Stimulated activated CD4-positive, alpha-beta T cell treated with anti-CD3 and anti-CD28 coated beads, Interleukin-1b, Interleukin-23, amount 100 ng/mL, for 4 hours (primary cell): ENCODE measurements around the gene TLE4.

Experiments used
- DNase-seq, 2 donors: peaks; one replicate each; pipeline ENCODE4 v3.0.0-alpha.2; 2020; ENCODE audit warnings: low read depth in 2 of 2

TLE4 gene

GRCh38 chr9:79688363-79688762 lies 116.6 kb downstream of the TLE4 start:
- DNase-seq, result no peak

- no peak for DNase-seq
These were observed 117.8 kb downstream of the TLE4 start for GRCh38 chr9:79689576-79689975.

- DNase-seq, result no peak
These were observed 119.7 kb downstream of the TLE4 start for GRCh38 chr9:79691496-79691895.

- DNase-seq, result no peak
These were observed 121.2 kb downstream of the TLE4 start for GRCh38 chr9:79692857-79693571.

GRCh38 chr9:79693750-79694149 lies 122.0 kb downstream of the TLE4 start:
- no peak for DNase-seq

GRCh38 chr9:79694208-79694607 lies 122.4 kb downstream of the TLE4 start:
- DNase-seq, result no peak

GRCh38 chr9:79694676-79695400 lies 123.1 kb downstream of the TLE4 start:
- DNase-seq, result no peak

GRCh38 chr9:79695531-79696175 lies 123.9 kb downstream of the TLE4 start:
- no peak for DNase-seq

- no peak for DNase-seq
These were observed 127.2 kb downstream of the TLE4 start for GRCh38 chr9:79698967-79699366.

- DNase-seq, result no peak
These were observed 127.7 kb downstream of the TLE4 start for GRCh38 chr9:79699479-79699878.

- DNase-seq, result no peak
These were observed 129.0 kb downstream of the TLE4 start for GRCh38 chr9:79700607-79701360.

GRCh38 chr9:79701651-79702050 lies 129.9 kb downstream of the TLE4 start:
- DNase-seq, result no peak

GRCh38 chr9:79705704-79706103 lies 133.9 kb downstream of the TLE4 start:
- no peak for DNase-seq

- no peak for DNase-seq
These were observed 134.7 kb downstream of the TLE4 start for GRCh38 chr9:79706512-79706911.

GRCh38 chr9:79707589-79707988 lies 135.8 kb downstream of the TLE4 start:
- DNase-seq, result no peak

- DNase-seq, result no peak
These were observed 136.8 kb downstream of the TLE4 start for GRCh38 chr9:79708541-79708940.

GRCh38 chr9:79709743-79710674 lies 138.2 kb downstream of the TLE4 start:
- DNase-seq, result no peak

- DNase-seq, result no peak
These were observed 140.1 kb downstream of the TLE4 start for GRCh38 chr9:79711874-79712273.

- no peak for DNase-seq
These were observed 147.3 kb downstream of the TLE4 start for GRCh38 chr9:79719021-79719420.

GRCh38 chr9:79719989-79720388 lies 148.2 kb downstream of the TLE4 start:
- DNase-seq, result no peak
